HG02623 (cell line): ENCODE results near the gene TMEM69.
"Not testable (repeated sequence)": the region's sequence is repeated elsewhere in the genome, so short reads cannot be mapped to it uniquely, and the experiment has no call there.

Experiments
- ATAC-seq: cut with Tn5 transposase; IDR thresholded peaks from one replicate; pipeline ENCODE4 v1.9.1; 2021; ENCODE audit warnings: moderate library complexity; ENCODE audit not compliant: unreplicated experiment

TMEM69 gene

DNA sequence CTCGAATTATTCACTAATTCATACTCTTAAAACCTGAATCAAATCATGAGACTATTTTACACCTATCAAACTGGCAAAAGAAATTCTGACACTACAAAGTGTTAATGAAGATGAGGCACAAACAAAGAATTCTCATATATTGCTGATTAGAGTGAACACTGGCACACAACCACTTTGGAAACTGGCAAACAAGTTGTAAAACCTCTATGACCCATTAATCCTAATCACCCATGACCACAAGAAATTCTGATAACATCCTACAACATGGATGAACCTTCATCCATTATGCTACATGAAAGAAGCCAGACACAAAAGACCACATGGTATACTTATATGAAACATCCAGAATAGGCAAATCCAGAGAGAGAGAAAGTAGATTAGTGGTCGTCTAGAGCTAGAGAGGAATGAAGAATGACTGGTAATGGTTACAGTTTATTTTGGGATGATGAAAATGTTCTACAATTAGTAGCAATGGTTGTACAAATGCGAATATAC, 10.2 kb upstream of the TMEM69 start:
- ATAC-seq, result no peak

DNA sequence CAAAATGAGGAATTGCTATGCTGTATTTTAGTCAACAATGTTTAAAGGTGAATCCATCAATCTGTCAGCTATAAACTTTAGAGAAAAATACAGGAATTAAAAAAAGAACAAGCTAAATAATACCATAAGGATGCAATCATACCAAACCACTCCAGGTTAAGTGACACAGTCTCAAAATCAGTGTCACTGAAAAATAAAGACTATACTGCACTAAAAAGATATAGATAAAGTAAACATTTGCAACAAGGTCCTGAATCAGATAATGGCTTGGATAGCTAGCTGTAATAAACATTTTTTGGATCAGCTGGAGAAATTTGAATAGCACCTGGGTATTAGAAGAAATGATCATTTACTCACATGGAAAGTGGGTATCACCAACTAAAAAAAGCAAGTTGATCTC, 9.5 kb upstream of the TMEM69 start:
- ATAC-seq, result no peak

DNA sequence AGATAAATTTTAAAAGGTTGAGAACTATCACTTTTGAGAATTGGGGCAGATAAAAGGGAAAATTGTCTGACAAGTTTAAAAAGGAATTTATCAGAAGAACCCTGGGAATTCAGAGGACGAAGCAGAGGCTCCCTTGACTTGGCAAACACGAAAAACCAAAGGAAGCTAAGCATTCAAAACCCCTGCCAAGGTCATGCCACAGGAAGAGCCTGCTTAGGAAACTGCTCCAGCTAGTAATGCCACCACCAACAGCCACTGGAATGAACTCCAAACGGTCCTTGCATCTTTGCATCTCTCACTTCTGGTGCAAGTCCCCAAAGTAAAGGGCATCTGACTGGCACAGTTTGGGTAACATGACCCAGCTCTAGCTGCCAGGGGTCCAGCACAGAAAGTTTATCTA, 8.9 kb upstream of the TMEM69 start:
- no peak for ATAC-seq

DNA sequence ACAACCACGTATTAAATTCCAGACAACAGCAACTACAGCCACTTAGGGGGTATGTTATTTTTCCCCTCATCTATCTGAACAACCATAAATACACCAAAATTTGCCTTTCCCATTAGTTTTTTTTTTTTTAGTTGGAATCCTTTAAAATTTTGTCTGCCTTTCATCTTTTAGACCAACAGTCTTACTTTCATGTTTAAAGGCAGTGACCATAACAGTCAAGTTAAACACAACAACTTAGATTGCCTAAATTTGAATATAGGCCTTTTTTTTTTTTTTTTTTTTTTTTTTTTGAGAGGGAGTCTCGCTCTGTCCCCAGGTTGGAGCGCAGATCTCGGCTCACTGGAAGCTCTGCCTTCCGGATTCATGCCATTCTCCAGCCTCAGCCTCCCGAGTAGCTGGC, 5.0 kb upstream of the TMEM69 start:
- ATAC-seq, result no peak

DNA sequence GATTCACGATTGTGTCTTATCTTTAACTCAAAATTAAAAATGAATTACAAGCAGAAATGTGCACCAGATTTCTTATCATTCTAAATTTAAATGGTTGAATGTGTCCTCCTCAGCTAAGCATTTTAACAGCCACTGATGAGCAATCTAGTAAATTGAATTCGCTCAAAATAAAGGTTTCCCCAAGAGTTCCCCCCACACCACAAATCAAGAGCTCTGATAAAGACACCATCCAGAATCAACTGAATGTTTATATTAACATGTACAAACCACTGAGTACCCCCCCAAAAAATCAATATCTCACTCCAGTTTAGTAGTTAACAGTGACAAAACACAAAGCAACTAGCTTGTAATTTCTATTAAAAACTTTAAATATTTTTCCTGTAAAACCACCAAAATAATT, 3.6 kb upstream of the TMEM69 start:
- no peak for ATAC-seq

DNA sequence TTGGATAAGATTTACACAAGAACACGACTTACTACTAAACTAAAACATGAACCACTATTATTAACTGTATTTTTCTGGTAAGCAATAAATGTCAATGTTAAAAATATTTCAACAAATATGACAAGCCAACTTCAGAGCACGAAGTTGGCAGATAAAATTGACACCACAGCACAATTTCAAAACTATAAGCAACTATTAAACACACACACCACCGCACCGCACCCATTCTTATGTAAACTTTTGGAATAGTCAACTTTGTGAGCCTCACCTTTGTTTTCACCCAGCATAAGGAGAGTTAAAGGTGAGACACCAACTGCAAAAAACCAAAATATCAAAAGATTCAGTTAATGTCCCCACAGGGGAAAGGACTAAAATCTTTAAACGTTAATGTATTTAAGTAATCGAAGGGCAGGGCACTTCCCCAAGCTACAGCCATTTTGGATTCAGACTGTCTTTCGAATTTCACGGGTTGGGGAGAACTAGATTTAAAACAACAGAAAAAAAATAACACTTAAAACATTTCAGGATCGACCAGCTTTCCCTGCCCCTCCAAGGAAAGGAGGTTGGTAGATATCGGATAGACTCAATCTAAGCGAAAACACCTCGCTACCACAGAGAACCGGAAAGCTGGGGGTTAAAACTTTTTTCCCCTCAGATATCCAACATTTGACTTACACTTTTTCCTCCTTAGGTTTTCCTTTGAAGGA, 2.5 kb upstream of the TMEM69 start:
- ATAC-seq, result no peak

DNA sequence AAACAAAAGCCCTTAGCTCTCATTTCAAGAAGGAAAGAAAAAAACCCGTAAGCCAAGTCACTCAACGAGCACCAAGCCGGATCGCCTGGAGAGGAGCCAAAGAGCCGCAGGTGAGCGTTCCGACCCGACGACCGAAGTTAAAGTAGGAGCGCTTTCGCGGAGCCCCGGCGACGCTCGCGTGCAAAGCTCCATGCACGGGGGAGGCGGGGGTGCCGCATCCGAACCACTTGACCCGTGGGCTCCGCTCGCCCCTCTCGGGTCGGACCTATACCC, 2.0 kb upstream of the TMEM69 start:
- ATAC-seq, result no peak

DNA sequence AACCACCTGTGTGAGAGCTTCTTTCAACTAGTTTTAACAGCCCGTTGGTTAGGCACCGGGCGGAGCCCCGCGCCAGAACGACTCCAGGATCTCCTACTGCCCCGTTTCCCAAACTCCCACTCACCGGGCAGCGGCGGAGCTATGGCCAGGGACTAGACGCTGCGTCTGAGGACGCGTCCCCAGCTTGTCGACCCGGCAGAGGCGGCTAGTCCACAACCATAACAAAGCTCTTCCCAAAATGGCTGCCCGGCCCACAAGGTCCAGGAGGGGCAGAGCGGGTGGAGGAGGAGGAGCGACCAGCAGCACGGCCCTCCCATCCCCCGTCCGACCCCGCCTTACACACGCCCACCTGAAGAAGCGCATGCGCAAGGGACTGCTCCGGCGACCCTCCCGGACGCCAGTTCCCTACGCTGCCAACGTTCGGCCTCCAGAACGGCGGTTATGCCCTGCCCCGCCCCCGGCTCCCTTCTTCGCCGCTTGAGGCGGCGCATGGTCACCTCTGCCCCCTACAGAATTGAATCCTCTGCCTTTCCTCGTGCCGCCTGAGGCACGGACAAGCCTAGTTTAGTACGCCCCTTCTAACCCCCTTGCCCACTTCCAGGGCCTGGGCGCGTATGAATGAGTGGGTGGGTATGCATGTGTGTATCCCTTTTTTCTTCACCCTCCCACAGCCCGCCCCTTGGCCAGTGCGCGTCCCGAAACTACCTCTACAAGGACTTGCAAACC, 1.5 kb upstream of the TMEM69 start, which contains the start of gene GPBP1L1:
Gene GPBP1L1, minus strand, starts transcription at position 246 of the 726 bp plus-strand sequence. CDS start 27,446 bp downstream, outside the sequence.
- ATAC-seq, result peak; percentile 59

DNA sequence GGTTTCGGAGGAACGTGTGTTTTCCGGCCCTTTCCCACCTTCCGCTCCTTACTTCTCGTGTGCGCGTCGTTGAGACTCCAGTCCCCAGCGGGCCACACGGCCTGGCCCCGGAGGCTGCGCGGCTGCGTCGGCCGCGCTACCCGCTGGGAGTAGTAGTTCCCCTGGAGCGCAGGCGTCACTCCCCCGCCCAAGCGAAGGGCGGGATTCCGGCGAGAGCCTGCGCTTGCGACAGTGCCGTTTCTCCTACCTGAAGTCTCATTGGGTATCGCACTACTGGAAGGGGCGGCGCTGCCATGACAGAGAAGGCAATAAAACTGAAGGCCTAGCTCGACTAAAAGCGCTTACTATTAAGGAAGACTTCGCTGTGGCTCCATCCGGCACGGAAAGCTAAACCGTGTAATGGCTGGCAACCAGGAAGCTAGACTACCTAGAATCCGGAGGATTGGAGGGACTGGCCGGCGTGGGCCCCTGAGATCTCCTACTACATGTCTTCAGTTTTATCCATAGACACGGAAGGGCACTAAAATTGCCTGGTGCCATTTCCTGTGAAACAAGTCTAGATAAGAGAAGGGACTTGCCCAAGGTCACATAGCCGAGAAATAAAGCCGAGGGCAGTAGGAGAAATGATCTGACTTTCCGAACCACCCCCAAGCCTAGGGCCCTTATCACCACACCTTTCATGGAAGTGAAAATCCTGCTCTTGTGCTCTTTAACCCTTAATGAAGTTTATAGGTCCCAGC, 797 bp upstream of the TMEM69 start:
- peak; percentile 61 for ATAC-seq

DNA sequence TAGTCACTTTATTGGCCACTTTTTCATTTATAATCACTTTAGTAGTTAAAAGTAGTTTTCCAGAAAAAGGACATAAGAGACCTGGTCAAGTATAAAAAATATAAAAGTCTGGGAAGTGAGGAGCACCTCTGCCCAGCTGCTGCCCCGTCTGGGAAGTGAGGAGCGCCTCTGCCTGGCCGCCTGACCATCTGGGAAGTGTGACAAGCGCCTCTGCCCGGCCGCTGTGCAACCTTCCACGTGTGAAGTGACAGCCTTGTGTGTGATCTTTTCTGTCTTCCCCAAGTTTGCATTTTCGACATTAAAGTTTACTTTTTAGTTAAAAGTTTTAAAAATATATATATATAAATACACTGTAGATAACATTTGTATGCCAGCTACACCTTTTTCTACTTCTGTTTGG, 5.8 kb downstream of the TMEM69 start:
- ATAC-seq, result not testable (repeated sequence)

DNA sequence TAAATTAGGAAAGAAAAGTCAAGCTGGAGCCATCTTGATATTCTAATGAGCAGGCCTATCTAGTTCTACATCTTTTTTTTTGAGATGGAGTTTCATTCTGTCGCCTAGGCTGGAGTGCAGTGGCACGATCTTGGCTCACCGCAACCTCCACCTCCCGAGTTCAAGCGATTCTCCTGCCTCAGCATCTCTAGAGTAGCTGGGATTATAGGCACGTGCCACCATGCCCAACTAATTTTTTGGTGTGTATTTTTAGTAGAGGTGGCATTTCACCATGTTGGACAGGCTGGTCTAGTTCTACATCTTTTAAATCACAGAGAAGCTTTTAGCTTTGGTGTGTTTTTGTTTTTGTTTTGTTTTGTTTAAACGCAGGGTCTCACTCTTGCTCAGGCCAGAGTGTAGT, 6.8 kb downstream of the TMEM69 start:
- ATAC-seq, result no peak

DNA sequence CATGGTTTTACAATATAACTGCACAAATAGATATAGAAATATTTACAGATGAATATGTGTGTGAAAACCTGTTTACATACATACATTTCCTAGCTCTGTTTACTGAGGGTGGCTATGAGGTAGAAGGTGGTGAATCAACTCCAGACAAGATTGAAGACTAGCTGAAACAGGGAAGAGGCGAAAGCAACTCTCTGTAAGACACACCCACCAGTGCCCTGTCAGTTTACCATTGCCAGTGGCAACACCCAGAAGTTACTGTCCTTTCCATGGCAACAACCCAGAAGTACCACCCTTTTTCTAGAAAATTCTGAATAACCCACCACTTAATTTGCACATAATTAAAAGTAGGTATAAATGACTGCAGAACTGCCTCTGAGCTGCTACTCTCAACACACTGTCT, 16.7 kb downstream of the TMEM69 start:
- ATAC-seq, result no peak

DNA sequence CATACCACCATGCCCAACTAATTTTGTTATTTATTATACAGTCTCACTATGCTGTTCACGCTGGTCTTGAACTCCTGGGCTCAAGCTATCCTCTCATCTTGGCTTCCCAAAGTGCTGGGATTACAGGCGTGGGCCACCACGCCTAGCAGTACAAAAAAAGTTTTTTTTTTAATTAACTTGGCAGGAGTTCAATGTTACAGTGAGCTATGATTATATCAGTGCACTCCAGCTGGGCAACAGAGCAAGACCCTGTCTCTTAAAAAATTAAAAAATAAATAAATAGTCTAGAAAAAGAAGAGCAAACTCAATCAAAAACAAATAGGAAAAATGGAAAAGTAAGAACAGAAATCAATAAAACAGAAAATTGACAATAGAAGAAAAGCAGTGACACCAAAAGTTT, 25.7 kb downstream of the TMEM69 start:
- no peak for ATAC-seq

DNA sequence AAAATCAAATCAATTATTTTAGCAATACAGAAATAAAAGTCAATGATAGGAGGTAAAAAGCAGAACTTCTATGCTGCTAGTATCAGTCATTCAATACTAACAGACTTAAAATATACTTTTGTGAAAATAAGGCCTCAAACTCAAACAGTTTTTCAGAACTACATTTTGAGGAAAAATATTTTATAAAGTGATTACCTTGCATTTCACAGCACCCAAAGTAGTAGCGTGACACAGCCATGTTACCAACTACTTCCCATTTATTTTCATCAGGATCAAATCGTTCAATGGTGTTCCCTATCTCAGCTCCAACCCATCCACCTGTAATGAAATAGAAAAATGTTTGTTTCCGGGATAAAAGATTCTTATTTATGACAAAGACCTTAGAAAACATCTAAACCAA, 28.7 kb downstream of the TMEM69 start:
- no peak for ATAC-seq

DNA sequence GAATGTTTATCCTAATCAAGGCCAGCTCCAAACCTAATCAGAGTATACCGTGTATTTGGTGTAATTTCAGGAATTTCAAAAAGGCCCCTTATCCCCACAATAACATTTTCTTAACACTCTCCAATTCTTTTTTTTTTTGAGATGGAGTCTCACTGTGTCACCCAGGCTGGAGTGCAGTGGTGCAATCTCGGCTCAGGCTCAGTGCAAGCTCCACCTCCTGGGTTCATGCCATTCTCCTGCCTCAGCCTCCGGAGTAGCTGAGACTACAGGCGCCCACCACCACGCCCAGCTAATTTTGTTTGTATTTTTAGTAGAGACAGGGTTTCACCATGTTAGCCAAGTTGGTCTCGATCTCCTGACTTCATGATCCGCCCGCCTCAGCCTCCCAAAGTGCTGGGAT, 29.4 kb downstream of the TMEM69 start:
- ATAC-seq, result not testable (repeated sequence)

DNA sequence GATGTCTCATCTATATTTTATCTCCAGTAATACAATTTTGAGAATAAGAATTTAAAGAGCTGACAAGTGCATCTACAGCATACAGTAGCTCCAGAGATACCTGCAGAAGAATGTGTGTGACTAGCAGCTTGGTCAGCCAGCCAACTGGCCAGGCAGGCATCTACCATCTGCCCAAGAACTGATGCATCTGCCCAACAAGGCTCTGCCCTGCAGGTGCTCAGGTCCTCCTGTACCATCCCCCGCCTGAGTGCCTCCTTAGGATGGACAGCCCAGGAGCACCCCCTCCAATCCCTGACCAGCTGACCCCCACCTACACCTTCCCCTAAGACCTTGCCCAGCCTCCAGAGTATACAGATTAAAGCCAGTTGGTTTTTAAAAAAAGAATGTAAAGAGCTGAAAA, 30.3 kb downstream of the TMEM69 start:
- no peak for ATAC-seq

DNA sequence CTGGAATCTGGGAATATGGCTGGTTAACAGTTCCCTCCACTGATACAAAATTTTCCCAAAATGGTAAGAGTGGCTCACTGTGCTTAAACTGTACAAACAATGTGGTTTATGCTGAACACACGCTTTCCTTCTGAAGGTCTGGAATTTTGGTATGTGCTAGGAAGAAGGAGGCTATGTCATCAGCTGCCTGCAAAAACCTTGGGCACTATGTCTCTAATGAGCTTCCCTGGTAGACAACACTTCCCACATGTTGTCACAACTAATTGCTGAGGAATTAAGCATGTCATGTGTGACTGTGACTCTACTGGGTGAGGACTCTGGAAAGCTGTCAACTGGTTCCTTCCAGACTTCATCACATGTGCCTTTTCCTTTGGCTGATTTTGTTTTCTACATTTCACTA, 33.2 kb downstream of the TMEM69 start:
- no peak for ATAC-seq

DNA sequence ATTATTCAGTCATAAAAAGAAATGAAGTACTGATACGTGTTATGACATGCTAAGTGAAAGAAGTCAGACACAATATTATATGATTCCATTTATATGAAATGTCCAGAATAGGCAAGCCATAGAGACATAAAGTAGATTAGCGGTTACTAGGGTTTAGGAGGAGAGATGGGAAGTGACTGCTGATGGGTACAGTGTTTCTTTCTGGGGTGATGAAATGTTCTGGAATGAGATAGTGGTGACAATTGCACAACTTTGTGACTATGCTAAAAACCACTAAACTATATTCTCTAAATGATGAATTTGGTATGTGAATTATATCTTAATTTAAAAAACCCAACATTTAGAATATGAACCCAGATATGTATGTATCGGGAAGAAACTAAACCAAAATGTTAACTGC, 34.8 kb downstream of the TMEM69 start:
- ATAC-seq, result no peak

DNA sequence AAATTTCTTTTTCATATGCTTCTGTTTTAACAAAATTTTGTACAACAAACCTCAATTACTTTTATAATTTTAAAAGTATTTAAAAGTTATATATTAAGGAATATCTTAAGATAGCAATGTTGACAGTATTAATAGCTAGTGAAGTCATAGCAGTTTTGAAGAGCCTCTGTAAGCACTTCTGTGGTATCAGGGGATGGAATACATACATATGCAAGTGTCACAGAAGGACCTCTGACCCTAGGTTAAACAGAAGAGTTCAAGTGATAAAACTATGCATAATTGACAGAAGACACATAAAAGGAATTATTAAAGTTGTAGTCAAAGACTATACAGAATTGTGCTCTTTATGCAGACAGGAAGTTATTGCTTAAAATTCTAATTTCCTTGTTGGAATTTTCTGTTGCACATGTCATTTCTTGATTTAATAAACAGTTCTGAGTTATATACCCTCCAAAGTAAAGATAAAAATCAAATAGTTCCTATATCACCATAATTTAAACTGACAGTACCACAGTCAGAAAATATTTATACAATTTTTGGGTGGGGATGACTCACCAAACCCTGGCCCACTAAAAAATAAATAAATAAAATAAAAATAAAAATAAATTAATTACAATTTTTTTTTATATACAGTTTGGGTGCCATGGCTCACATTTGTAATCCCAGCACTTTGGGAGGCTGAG, 35.4 kb downstream of the TMEM69 start:
- no peak for ATAC-seq

DNA sequence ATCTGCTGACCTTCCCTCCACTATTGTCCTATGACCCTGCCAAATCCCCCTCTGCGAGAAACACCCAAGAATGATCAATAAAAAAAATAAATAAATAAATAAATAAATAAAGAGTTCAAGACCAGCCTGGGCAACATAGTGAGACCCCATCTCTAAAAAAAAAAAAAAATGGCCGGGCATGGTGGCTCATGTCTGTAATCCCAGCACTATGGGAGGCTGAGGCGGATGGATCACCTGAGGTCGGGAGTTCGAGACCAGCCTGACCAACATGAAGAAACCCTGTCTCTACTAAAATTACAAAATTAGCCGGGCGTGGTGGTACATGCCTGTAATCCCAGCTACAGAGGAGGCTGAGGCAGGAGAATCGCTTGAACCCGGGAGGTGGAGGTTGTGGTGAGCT, 38.0 kb downstream of the TMEM69 start:
- ATAC-seq, result not testable (repeated sequence)

DNA sequence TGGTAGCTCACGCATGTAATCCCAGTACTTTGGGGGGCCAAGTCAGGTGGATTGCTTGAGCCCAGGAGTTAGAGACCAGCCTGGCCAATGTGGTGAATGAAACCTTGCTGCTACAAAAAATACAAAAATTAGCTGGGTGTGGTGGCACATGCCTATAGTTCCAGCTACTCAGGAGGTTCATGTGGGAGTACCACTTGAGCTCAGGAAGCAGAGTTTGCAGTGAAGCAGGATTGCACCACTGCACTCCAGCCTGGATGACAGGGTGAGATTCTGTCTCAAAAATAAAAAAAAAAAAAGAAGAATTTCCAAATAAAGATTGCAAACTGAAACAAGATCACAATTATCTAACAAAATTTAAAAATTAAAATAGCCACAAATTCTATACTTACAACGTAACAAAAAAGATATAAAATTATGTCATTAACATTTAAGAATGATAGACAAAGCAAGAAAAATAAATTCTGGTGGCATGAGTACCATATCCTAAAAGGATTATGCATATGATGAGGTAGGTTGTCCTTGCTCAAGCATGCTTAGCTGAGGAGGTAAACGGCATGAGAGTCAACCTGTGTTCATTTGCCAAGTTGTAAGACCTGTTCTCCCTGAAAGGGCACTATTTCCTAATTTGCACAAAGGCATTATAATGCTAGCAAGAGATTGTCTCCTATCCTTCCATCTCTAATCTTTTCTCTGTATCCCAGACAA, 42.2 kb downstream of the TMEM69 start:
- ATAC-seq, result no peak
